Astrocyte of the cerebellum (primary cell): Measurements from ENCODE around the gene MYO5A.

ENCODE experiments used
- DNase-seq: peaks from one replicate; pipeline ENCODE4 v3.0.0-alpha.2; 2011; ENCODE audit warnings: low read depth
- H3K4me3 ChIP-seq: 2 replicates; pipeline ENCODE4 v1.5.1; 2011; ENCODE audit warnings: mild to moderate bottlenecking, low read depth, low read length, moderate library complexity
- CTCF ChIP-seq: IDR thresholded peaks from 2 replicates; pipeline ENCODE4 v1.5.1; 2012; ENCODE audit warnings: low read length, low read depth, moderate library complexity, mild to moderate bottlenecking; ENCODE audit errors: missing control alignments
- in situ Hi-C: cut with HindIII; loops from 2 replicates; pipeline ENCODE4 v1.10.0; 2017; ENCODE audit warnings: low sequenced_read_pairs

MYO5A gene

GRCh38 chr15:52349052-52349700, 179.5 kb downstream of the MYO5A start:
- H3K4me3 ChIP-seq: no peak overlapping the region
- in situ Hi-C loops: no loop called here
- no peak for TF ChIP-seq CTCF
- DNase-seq: no peak

GRCh38 chr15:52348056-52348745, 180.5 kb downstream of the MYO5A start:
- TF ChIP-seq CTCF: no peak
- DNase-seq: no peak
- in situ Hi-C loops: no loop called here
- H3K4me3 ChIP-seq: no peak overlapping the region

GRCh38 chr15:52344592-52344991, 184.1 kb downstream of the MYO5A start:
- no peak for TF ChIP-seq CTCF
- H3K4me3 ChIP-seq: no peak overlapping the region
- DNase-seq: no peak
- in situ Hi-C loops: no loop called here

- in situ Hi-C loops: no loop called here
- TF ChIP-seq CTCF: no peak
- no peak for DNase-seq
- no peak overlapping the region for H3K4me3 ChIP-seq
Observed at GRCh38 chr15:52343831-52344230, 184.8 kb downstream of the MYO5A start.

GRCh38 chr15:52340093-52340492, 188.6 kb downstream of the MYO5A start:
- H3K4me3 ChIP-seq: no peak overlapping the region
- no peak for TF ChIP-seq CTCF
- in situ Hi-C loops: no loop called here
- DNase-seq: no peak

GRCh38 chr15:52338891-52339290, 189.8 kb downstream of the MYO5A start:
- no peak for DNase-seq
- in situ Hi-C loops: no loop called here
- H3K4me3 ChIP-seq: no peak overlapping the region
- no peak for TF ChIP-seq CTCF
